Cardiac septum (tissue), 1 donor: ENCODE data around the gene POLD4. TPM values are rescaled to one million over a fixed set of nuclear protein-coding genes. Genes with fewer than 3 reads are reported as not detected.

Experiments
- DNase-seq: peaks from one replicate; pipeline ENCODE4 v3.0.0-alpha.2; 2020; ENCODE audit warnings: low spot score
- intact Hi-C: fragments of 100-400 bp; cut with DNase I; formaldehyde crosslinking; loops from one replicate; pipeline ENCODE4 v1.14.0; 2022
- total RNA-seq: library from RNA; stranded (reverse); fragmentation: NEBNext Ultra II Directional; extraction: Animal tissue kit (Norgen Biotek cat#: 25700); gene quantifications from one replicate; pipeline ENCODE4 v1.2.1, GENCODE V29; 2021
- donor health status: DM: no; HTN: no; CAD: no.

POLD4 gene
- total RNA-seq, 1 donor from 2014 or later = 61.6 TPM

DNA sequence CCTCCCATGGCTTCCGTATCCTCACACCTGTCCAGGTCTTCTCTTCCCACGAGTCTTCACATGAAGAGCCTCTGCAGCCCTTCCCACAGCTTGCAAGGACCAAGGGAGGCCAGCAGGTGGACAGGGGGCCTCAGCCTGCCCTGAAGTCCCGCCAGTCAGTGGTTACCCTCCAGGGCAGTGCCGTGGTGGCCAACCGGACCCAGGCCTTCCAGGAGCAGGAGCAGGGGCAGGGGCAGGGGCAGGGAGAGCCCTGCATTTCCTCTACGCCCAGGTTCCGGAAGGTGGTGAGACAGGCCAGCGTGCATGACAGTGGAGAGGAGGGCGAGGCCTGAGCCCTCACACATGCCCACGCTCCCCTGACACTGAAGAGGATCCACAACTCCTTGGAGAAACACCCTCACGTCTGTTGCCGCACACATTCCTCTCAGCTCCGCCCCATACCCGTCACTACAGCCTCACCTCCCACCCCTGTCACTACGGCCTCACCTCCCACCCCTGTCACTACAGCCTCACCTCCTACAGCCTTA lies 41.7 kb downstream of the POLD4 start:
- intact Hi-C loops = no loop called here
- no peak for DNase-seq

DNA sequence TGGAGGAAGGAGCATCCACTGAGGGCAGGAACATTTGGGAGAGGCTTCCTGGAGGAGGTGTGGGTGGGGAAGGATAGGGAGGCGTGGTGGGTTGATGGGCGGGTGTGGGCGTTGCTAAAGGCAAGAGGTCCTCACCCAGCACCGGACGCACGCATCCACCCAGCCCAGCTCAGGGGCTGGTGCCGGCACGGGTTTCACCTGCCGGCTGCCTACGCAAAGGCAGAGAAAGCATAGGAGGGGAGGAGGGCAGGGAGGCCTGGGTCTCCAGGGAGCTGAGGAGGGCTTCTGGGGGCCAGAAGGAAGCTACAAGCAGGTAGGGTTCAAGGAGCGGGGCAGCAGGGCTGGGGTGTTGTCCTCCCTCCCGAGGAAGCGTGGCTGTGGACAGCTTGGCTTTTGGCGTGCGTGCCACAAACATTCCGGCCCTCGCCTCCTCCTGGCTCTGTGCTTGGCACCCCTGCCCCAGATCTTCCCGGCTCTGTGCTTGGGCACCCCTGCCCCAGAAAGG lies 42.2 kb downstream of the POLD4 start:
- intact Hi-C loops = no loop called here
- DNase-seq = no peak

DNA sequence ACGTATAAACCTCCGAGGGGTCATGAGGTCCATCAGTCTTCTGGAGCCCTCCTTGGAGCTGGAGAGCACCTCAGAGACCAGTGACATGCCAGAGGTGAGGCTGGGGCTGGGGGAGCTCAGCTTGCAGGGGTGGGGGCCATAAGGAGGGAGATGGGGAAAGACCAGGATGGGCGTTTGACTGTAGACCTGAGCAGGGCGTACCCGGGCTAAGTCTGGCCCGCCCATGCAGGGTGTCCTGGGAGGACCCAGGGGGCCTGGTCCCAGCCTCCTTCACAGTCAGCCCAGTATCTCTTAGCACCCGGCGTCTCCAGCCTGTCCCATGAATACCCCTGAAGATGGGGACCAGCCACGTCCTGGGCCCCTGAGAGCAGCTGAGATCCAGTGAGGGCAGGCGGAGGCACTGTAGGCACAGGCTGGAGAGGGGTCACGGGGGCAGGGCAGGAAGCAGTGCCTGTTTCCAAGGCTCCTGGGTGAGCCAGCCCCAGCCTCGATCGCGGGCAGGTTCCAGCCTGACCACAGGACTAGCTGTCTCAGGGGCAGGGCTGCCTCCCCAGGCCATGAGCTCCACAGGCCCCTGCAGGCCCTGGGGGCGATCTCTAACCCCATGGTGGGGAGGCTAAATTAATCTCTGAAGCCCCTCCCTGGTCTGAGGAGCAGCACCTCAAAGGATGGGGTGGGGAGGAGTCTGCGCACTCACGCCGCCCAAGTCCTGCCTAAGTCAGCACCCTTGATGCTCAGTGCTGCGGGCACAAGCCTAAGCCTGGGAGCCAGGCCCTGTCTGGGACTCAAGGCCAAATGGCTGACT lies 42.9 kb downstream of the POLD4 start:
- DNase-seq = no peak
- intact Hi-C loops = no loop called here

DNA sequence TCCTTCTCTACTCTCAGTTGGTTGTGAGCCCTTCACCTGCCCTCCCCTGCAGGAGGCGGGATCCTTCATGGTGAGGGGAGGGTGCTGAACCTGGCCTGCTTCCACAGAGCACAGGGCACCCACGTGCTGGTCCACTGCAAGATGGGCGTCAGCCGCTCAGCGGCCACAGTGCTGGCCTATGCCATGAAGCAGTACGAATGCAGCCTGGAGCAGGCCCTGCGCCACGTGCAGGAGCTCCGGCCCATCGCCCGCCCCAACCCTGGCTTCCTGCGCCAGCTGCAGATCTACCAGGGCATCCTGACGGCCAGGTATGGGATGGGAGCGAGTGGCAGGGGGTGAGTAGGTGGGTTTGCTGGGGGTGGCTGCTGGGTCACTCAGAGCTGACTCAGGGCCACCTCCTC lies 43.7 kb downstream of the POLD4 start:
- intact Hi-C loops = no loop called here
- DNase-seq = no peak

DNA sequence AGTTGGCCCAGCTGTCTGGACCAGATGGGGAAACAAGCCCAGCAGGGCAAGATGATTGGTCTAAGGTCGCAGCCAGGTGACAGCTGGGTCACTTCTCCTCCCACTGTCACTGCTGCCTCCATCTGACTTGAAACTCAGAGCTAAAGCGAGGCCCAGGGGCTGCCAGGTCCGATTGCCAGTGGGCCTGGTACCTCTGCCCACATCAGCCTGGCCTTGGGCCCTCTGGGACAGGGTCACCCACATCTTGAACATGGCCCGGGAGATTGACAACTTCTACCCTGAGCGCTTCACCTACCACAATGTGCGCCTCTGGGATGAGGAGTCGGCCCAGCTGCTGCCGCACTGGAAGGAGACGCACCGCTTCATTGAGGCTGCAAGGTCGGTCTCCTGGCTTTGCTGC lies 44.2 kb downstream of the POLD4 start:
- DNase-seq = no peak
- intact Hi-C loops = no loop called here

DNA sequence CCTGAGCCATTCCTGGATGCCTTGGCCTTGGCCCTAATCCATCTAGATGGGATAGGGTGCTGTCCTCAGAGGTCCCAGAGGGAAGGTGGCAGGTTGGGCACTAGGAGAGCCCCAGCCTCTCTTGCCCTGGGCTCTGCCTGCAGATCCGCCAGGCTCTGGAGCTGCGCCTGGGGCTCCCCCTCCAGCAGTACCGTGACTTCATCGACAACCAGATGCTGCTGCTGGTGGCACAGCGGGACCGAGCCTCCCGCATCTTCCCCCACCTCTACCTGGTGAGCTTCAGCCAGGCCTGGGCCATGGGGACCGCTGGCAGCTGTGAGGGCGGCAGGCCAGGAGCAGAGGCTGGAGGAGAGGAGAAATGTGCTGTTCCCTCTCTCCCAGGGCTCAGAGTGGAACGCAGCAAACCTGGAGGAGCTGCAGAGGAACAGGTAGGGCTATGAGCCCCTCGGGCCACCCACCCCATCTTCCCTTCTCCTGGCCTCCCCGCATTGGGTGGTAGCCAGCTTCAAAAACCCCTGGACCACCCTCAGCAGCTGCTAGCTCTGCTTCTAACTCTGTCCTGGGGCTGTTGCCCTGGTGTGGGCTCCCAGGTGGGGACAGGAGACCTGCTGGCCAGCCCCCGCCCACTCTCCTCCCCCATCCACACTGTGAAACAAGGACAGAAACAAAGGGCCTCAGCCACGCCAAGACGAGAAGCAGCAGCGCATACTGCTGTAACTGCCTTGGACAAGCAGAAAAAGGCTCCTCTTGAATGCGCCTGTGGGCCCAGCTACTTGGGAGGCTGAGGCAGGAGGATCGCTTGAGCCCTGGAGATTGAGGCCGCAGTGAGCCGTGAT lies 45.1 kb downstream of the POLD4 start:
- no peak for DNase-seq
- intact Hi-C loops = no loop called here

DNA sequence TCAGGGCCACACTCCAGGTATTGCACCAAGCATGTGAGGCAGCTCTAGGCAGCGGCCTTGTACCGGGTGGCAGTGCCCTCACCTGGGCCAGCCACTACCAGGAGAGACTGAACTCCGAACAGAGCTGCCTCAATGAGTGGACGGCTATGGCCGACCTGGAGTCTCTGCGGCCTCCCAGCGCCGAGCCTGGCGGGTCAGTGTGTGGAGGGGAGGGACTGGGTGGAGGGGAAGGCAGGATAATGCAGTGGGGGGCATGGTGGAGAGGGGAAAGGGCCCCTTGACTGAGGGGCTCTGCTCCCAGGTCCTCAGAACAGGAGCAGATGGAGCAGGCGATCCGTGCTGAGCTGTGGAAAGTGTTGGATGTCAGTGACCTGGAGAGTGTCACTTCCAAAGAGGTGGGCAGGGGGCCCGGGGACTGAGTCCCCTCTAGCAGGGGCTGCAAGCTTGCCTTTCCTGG lies 45.8 kb downstream of the POLD4 start:
- DNase-seq = no peak
- intact Hi-C loops = no loop called here

DNA sequence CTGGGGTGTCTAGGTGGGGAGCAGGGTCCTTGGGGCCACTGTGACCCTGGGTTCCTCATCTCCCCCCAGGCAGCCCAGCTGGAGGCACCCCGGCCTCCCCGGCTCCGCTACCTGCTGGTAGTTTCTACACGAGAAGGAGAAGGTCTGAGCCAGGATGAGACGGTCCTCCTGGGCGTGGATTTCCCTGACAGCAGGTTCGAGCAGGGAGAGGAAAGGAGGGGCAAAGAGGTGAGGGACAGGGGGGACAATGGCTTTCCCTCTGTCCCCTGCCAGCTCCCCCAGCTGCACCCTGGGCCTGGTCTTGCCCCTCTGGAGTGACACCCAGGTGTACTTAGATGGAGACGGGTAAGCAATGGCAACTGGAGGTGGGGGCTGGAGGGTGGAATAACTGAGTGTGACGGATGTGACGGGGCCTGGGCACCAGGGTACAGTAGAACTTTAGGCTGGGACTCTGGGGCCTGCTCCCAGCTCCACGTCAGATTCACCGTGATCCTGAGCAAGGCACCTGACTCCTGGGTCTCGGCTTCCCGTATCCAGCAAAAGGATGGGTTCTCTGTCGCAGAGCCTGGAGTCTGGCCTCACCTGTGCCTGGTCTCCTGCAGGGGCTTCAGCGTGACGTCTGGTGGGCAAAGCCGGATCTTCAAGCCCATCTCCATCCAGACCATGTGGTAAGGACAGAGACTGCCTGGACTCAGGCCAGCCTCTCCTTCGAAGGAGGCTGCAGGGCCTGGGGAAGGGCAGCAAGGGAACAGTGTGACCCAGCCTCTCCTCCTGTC lies 46.4 kb downstream of the POLD4 start:
- no peak for DNase-seq
- intact Hi-C loops = no loop called here

DNA sequence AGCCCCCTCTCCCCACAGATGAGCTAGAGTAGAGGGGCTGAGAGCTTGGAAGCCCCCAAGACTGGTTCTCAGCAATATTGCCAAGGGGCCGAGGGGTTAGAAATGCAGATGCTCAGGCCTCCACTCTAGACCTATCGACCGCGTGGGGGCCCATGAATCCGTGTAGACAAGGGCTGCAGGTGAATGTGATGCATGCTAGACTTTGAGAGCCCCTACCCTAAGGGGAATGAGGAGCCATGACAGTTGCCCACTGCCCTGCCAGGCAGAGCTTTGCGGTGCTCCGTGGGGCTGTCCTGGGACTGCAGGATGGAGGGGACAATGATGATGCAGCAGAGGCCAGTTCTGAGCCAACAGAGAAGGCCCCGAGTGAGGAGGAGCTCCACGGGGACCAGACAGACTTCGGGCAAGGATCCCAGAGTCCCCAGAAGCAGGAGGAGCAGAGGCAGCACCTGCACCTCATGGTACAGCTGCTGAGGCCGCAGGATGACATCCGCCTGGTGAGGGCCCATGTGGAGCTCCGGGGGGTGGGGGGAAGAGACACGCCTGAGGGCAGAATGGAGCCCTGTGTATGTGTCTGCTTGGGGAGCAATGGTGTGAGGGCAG lies 48.7 kb downstream of the POLD4 start:
- intact Hi-C loops = loop anchor here (5.0 kb wide), 1 partner anchor 37 kb away; the partner anchor contains the start of gene GRK2

DNA sequence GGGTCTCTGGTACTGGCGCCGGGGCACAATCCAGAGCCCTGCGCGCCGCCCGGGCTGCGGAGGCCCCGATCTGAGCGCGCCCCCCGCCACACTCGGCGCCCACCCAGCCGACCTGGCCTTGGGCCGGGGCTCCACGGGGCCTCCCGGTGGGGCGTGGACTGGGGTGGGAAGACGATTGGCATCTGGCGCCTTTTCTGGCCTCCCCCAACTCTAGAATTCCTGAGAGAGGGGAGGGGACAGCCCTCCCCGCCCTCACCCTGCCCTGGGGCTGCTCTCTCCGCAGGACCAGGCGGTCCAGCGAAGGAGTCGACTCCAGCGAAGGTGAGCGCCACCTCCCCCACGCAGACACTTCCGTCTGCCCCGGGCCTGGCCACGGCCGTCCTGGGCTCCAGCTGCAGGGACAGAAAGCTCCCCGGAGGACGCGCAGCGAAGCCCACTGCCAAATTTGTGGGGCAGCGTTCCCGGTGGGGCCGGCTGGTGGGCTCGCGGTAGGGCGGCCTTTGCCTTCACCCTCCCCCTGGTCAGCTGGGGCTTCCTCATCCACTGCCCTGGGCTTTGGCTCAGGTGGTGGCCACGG lies 49.4 kb downstream of the POLD4 start:
- DNase-seq = peak; percentile 80
- intact Hi-C loops = loop anchor here (2.0 to 5.0 kb wide), 2 partner anchors 13 to 37 kb away; partner anchors contain the start of gene GRK2

More for the DNA sequence above, 48.7 kb downstream of the POLD4 start:
- DNase-seq = no peak

DNA sequence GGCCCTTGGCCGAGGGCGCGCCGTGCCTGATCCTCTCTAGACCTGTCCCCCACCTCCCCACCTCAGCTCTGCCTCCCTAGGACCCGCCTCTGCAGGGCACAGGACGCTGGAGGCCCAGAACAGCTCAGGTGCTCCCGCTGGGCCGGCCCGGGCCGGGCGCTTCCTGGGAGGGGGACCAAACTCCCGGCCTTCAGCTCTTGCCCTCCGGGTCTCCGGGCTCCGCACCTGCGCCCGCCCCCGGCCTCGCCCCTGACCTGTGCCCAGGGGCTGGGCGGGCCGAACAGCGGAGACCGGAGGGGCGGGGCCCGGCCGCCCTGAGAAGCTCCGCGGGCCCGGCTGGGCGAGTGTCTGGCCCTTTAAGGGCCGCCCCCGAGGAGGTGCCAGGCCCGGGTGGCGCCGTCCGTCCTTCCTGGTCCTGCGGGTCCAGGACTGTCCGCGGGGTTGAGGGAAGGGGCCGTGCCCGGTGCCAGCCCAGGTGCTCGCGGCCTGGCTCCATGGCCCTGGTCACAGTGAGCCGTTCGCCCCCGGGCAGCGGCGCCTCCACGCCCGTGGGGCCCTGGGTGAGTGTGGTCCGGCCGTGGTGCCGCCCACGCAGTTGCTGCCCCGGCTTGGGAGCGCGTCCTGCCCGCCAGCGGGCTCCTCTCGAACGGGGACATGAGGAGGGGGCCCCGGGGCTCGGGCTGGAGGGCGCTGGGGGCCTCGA lies 50.1 kb downstream of the POLD4 start, which contains the start of gene SSH3:
Gene SSH3 (plus strand): TSS at position 399 of the 703 bp plus-strand sequence. CDS start 96 bp downstream, at position 495.
- DNase-seq = peak; percentile 94
- intact Hi-C loops = loop anchor here (2.0 to 5.0 kb wide), 2 partner anchors 14 to 36 kb away; partner anchors contain the start of gene GRK2

DNA sequence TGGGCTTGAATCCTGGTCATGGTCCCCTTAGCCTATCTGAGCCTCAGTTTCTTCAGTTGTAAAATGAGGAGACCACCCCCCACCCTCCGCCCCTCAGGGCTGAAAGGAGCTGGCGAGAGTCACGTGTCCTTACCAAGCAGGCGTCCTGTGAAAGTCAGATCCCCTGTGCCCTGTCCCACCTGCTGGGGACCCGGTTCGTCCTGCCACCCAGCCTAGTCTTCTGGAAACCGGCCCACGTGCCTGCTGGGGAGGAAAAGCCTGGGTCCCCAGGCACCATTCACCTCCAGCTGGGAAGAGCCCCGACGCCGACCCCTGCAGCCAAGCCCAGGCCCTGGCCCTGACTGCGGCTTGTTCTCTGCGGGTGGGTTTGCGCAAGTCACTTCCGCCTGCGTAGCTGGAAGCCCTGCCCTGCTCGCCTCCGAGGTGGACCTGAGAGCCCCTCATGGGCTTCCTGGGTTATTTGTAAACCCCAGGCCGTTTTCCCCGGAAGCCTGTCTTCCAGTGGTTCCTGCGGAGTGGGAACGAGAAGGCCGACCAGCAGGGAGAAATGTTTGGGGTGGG lies 50.7 kb downstream of the POLD4 start:
- DNase-seq = peak; percentile 78
- intact Hi-C loops = loop anchor here (2.0 to 5.0 kb wide), 2 partner anchors 14 to 35 kb away; partner anchors contain the start of gene GRK2

DNA sequence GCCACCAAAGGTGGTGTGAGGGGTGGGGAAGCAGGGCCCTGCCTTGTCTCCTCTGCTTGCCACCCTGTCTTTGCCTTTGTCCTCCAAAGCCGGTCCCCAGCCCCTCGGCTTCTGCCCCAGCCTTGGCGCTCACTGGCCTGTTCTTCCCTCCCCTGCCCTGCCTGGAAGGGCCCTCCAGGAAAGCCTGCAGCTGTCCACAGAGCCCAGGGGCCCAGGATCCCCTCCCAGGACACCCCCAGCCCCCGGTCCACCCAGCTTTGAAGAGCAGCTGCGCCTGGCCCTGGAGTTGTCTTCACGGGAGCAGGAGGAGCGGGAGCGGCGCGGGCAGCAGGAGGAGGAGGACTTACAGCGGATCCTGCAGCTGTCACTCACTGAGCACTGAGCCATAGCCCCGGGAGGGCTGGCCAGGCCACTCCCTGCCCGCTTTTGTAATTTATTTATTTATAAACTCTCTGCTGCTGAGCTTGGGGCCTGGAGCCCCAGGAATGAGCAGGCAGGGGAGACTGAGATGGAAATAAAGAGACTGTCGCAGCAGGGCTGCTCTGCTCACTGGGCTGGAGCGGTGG lies 51.3 kb downstream of the POLD4 start:
- intact Hi-C loops = loop anchor here (2.0 to 5.0 kb wide), 2 partner anchors 15 to 35 kb away; partner anchors contain the start of gene GRK2
- peak; percentile 80 for DNase-seq

DNA sequence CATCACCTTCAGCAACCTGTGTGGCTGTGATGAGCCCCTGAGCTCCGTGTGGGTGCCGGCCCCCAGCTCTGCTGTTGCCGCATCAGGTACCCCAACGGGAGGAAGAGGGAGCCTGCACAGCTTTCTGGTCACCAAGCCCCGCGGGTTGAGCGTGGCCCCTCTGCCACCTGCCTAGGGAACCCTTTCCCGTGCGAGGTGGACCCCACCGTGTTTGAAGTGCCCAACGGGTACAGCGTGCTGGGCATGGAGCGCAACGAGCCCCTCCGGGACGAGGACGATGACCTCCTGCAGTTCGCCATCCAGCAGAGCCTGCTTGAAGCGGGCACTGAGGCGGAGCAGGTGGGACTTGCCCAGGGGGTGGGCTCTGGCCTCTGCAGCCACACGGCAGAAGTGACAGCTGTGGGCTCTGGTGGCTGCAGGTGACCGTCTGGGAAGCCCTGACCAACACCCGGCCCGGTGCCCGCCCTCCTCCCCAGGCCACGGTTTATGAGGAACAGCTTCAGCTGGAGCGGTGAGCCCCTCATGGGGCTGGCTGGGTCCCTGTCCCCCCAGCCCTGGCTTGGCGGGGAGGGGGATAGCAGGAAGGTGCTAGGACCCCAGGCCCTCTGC lies 51.9 kb downstream of the POLD4 start:
- peak; percentile 69 for DNase-seq
- intact Hi-C loops = loop anchor here (5.0 kb wide), 1 partner anchor 34 kb away; the partner anchor contains the start of gene GRK2
